ENCODE results near the gene SPTBN5.

Gene SPTBN5

DNA sequence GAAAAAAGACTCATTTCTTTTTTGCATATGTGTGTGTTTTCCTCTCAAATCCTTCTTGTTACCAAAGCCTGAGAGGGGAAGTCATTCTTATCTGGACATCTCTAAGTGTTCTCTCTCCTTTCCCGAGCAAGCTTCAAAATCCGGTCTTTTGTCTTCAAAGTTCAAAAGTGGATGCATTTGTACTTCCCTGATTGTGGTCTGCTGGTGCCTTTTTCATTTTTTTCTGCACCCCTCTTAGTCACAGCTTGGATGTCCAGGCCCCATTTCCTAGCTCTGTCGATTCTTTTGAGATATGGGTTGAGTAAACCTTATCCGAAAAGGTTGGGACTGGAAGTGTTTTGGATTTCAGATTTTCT lies 43.7 kb upstream of the SPTBN5 start:
- Mint-ChIP-seq H3K27ac (no peak overlapping the region), H3K27me3 (ENCODE audit: low read depth, poor library complexity) (no peaks in the 10 kb centered on the region), H3K4me1 (peaks cover 31% of the 10 kb centered on the region), H3K9me3 (no peaks in the 10 kb centered on the region), H3K4me3 (no peak overlapping the region), H3K36me3 (ENCODE audit: low read depth) (peaks cover 4% of the 10 kb centered on the region)
- no peak for DNase-seq
- no peak for TF ChIP-seq CTCF (IDR thresholded peaks at IDR 0.05)

GRCh38 chr15:41936649-41937567 lies 43.1 kb upstream of the SPTBN5 start:
- H3K27ac Mint-ChIP-seq: no peak overlapping the region

DNA sequence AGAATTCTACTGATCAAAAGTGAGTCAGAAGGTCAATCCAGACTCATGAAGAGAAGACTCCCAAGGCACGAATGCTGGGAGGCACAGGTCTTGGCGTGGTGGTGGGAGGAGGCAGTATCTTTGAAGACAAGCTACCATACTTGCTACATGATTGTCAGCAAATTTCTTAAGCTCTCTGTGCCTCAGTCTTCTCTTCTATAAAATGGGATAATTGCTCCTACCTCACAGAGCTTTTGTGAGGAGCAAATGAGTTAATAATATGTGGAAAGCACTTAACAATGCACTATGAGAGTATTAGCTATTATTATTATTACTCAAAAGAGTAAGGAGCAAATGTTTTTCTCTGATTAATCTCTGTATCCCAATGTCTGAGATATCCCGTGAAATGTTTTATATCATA lies 42.3 kb upstream of the SPTBN5 start:
- Mint-ChIP-seq H3K9me3 (no peaks in the 10 kb centered on the region), H3K4me1 (peaks cover 34% of the 10 kb centered on the region), H3K36me3 (ENCODE audit: low read depth) (peaks cover 3% of the 10 kb centered on the region), H3K27me3 (ENCODE audit: low read depth, poor library complexity) (no peaks in the 10 kb centered on the region), H3K27ac (no peak overlapping the region), H3K4me3 (no peak overlapping the region)
- DNase-seq: no peak
- no peak for TF ChIP-seq CTCF (IDR thresholded peaks at IDR 0.05)

More at GRCh38 chr15:41936649-41937567, 43.1 kb upstream of the SPTBN5 start:
- Mint-ChIP-seq H3K9me3 (no peaks in the 10 kb centered on the region), H3K4me1 (peaks cover 33% of the 10 kb centered on the region), H3K27me3 (ENCODE audit: low read depth, poor library complexity) (no peaks in the 10 kb centered on the region), H3K36me3 (ENCODE audit: low read depth) (peaks cover 4% of the 10 kb centered on the region), H3K4me3 (no peak overlapping the region)
- no peak for TF ChIP-seq CTCF (IDR thresholded peaks at IDR 0.05)
- no peak for DNase-seq

DNA sequence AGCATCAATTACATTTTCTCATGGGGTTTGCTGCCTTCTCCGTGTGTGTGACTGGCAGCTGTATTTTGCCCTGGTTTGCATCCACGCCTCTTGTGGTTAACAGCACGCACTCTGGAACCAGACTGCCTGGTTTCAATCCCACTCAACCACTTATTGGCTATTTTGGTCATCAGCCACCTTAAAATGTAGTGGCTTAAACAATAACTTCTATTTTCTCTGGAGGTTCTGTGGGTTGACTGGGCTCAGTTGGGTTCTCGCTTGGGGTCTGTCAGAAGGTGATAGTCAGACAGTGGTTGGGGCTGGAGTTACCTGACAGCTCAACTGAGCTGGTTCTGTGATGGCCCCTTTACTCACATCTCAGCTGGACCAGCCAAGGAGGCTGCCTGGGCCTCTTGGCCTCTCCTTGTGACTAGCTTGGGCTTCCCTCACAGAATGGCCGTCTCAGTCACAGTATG lies 41.7 kb upstream of the SPTBN5 start:
- TF ChIP-seq CTCF (IDR thresholded peaks at IDR 0.05): no peak
- no peak for DNase-seq
- peaks cover 36% of the 10 kb centered on the region for H3K4me1 Mint-ChIP-seq
- no peak overlapping the region for H3K27ac Mint-ChIP-seq
- H3K9me3 Mint-ChIP-seq: no peaks in the 10 kb centered on the region
- no peaks in the 10 kb centered on the region for H3K27me3 Mint-ChIP-seq (ENCODE audit: low read depth, poor library complexity)
- no peak overlapping the region for H3K4me3 Mint-ChIP-seq
- no peaks in the 10 kb centered on the region for H3K36me3 Mint-ChIP-seq (ENCODE audit: low read depth)

GRCh38 chr15:41934843-41935242 lies 41.0 kb upstream of the SPTBN5 start:
- H3K4me3 Mint-ChIP-seq: no peak overlapping the region
- DNase-seq: no peak
- no peaks in the 10 kb centered on the region for H3K9me3 Mint-ChIP-seq
- no peaks in the 10 kb centered on the region for H3K36me3 Mint-ChIP-seq (ENCODE audit: low read depth)
- no peaks in the 10 kb centered on the region for H3K27me3 Mint-ChIP-seq (ENCODE audit: low read depth, poor library complexity)
- no peak for TF ChIP-seq CTCF (IDR thresholded peaks at IDR 0.05)
- H3K4me1 Mint-ChIP-seq: peaks cover 41% of the 10 kb centered on the region
- H3K27ac Mint-ChIP-seq: peak overlapping the region; percentile 26

DNA sequence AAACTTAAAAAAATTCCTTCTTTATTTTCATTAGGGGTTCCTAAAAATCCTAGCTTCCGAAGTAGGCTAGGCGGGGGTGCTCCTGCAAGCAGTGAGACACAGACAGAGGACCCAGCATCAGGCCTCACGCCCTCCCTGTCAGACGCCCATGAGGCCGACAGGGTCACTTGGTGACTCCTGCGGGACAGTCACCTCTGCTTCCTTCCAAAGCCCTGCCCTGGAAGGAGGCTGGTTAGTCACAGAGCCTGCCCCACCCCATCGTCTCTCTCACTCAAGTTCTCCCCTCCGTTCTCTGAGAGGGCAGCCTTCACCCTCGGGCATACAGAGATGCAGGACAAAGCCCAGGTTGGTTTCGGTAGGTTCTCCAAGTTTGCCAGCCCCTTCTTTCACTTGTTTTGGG lies 39.9 kb upstream of the SPTBN5 start:
- TF ChIP-seq CTCF (IDR thresholded peaks at IDR 0.05): no peak
- no peak overlapping the region for H3K27ac Mint-ChIP-seq
- DNase-seq: no peak
- H3K27me3 Mint-ChIP-seq (ENCODE audit: low read depth, poor library complexity): no peaks in the 10 kb centered on the region
- peaks cover 47% of the 10 kb centered on the region for H3K4me1 Mint-ChIP-seq
- H3K4me3 Mint-ChIP-seq: no peak overlapping the region
- H3K36me3 Mint-ChIP-seq (ENCODE audit: low read depth): no peaks in the 10 kb centered on the region
- no peaks in the 10 kb centered on the region for H3K9me3 Mint-ChIP-seq
